Stimulated activated CD8-positive, alpha-beta memory T cell treated with anti-CD3 and anti-CD28 coated beads, Interleukin-4, amount 100 ng/mL, for 24 hours (primary cell): ENCODE measurements around the gene SLC6A5.

Experiments
- DNase-seq: peaks from one replicate; pipeline ENCODE4 v3.0.0-alpha.2; 2020; ENCODE audit warnings: low read depth

Gene SLC6A5

DNA sequence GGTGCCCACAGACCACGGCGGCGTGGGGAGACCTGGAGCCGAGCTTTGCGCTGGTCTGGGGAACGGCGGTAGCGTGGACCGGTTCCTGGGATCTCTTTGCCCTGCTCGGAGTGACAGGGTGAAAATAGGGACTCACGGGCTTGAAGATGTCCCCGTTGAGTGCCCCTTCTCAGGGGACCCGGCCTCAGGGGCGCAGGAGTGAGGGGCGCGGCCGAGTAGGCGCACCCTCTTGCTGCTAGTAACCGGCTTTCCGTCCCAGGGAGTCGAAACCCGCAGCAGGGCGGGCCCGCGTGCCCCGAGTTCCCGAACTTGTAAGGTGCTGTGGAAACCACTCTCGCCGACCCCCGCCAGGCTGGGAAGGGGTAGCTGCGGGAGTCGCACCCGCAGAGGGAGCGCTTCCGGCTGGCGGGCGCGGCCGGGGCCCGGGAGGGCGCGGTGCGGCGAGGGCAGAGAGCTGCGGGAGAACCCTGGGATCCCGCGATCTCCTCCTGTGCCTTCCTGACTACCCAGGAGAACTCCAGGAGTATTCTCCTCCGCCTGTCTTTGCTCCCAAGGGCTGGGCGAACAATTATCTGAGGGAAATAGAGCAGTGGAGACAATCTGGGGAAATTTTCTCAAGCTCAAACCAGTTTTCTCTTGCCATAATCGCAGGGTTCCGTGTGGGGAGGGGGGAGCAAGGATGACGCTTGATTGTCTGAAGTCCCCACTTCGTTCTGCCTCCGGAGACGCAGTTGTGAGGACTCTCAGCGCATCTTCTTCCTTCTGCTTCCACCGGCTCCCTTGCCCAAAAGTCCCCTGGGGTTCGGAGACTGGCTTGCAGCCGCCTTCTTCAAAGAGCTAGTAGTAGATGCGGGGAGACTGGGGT is 70.6 kb downstream of the SLC6A5 start:
- no peak for DNase-seq

- DNase-seq, result no peak
These were observed 71.6 kb downstream of the SLC6A5 start for GRCh38 chr11:20670932-20671403.

DNA sequence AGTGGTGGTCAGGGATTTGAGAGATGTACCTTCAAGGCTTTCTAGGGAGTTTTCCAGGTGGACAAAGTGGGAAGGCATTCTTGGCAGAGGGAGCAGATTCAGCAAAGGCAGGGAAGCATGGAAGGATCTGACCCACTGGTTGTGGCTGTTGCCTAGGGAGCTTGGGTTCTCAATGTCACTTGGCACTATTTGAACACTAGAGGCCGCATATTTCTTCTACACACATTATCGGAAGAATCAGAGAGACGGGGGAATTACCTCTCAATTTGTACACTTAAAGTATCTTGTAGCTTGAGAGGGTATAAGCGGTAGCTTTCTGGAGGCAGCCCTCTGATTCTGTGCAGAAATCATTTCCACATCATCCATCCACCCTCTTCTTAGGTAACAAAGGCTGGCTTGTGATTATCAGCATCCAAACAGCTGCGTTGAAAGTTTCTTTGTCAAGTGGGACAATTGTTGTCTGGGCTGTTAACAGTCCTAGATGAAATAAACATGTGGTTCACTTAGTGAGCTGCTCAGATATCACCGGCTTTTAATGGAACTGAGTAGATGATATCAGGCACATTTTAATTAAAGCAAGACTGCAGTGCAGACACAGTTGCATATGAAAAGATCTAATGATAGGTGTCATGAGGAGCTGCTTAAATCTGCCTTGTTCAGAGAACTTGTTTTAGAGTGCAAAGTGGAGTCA is 72.6 kb downstream of the SLC6A5 start:
- DNase-seq, result no peak

DNA sequence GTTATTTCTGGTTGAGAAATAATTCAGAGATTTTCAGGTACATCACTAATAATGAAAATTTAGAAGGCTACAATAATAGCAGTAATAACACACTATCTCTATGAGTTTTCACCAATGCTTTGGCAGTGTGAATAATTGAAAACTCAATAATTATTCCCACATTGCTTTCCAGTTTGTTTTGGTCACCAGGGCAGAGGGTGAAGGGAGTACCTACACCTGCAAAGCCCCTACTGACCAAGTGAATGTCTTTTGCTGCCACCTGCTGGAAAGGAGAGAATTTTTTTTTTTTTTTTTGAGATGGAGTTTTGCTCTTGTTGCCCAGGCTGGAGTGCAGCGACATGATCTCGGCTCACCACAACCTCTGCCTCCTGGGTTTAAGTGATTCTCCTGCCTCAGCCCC is 73.2 kb downstream of the SLC6A5 start:
- DNase-seq, result no peak

GRCh38 chr11:20676658-20677057 is 77.2 kb downstream of the SLC6A5 start:
- no peak for DNase-seq

DNA sequence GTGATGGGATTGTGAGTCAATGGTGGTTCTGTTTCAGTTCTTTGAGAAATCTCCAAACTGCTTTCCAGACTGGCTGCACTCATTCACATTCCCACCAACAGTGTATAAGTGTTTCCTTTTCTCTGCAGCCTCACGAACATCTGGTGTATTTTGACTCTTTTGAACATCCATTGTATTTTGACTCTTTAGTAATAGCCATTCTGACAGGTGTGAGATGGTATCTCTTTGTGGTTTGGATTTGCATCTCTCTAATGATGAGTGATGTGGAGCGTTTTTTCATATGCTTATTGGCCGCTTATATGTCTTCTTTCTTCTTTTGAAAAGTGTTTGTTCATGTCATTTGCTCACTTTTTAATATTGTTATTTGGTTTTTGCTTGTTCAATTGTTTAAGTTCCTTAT is 89.4 kb downstream of the SLC6A5 start:
- DNase-seq, result no peak

- no peak for DNase-seq
These were observed 108.5 kb downstream of the SLC6A5 start for GRCh38 chr11:20707876-20708275.
